Skeletal muscle cell (primary cell): Measurements from ENCODE around the gene DNTT.
"Not testable (repeated sequence)": the region's sequence is repeated elsewhere in the genome, so short reads cannot be mapped to it uniquely, and the experiment has no call there.

Experiments
- DNase-seq: peaks from one replicate; pipeline ENCODE4 v3.0.0-alpha.2; 2010; ENCODE audit warnings: low read depth
- H3K4me3 ChIP-seq: 2 replicates; pipeline ENCODE4 v1.5.1; 2011; ENCODE audit warnings: low read depth, mild to moderate bottlenecking, control low read depth, low read length, moderate library complexity

DNTT gene

GRCh38 chr10:96301616-96302015, 2.6 kb upstream of the DNTT start:
- DNase-seq = no peak
- no peak overlapping the region for H3K4me3 ChIP-seq

GRCh38 chr10:96305019-96305418, 785 bp downstream of the DNTT start:
- no peak for DNase-seq

GRCh38 chr10:96306516-96306915, 2.3 kb downstream of the DNTT start:
- H3K4me3 ChIP-seq = no peak overlapping the region
- no peak for DNase-seq

More at GRCh38 chr10:96305019-96305418, 785 bp downstream of the DNTT start:
- H3K4me3 ChIP-seq = no peak overlapping the region

- DNase-seq, H3K4me3 ChIP-seq: not testable (repeated sequence)
Observed at GRCh38 chr10:96308854-96309253, 4.6 kb downstream of the DNTT start.

GRCh38 chr10:96309628-96310320, 5.5 kb downstream of the DNTT start:
- no peak overlapping the region for H3K4me3 ChIP-seq
- no peak for DNase-seq

- no peak for DNase-seq
- no peak overlapping the region for H3K4me3 ChIP-seq
Observed at GRCh38 chr10:96310321-96310669, 6.1 kb downstream of the DNTT start.

GRCh38 chr10:96311180-96311715, 7.0 kb downstream of the DNTT start:
- H3K4me3 ChIP-seq = no peak overlapping the region
- DNase-seq = no peak

- DNase-seq = no peak
- no peak overlapping the region for H3K4me3 ChIP-seq
Observed at GRCh38 chr10:96313344-96313743, 9.1 kb downstream of the DNTT start.

GRCh38 chr10:96317067-96317833, 13.0 kb downstream of the DNTT start:
- no peak overlapping the region for H3K4me3 ChIP-seq
- no peak for DNase-seq

- no peak for DNase-seq
Observed at GRCh38 chr10:96319754-96320474, 15.7 kb downstream of the DNTT start.

GRCh38 chr10:96321822-96322221, 17.6 kb downstream of the DNTT start:
- H3K4me3 ChIP-seq = no peak overlapping the region
- no peak for DNase-seq

More at GRCh38 chr10:96319754-96320474, 15.7 kb downstream of the DNTT start:
- H3K4me3 ChIP-seq = no peak overlapping the region

- H3K4me3 ChIP-seq = no peak overlapping the region
- no peak for DNase-seq
Observed at GRCh38 chr10:96322275-96322674, 18.0 kb downstream of the DNTT start.

- DNase-seq = no peak
- no peak overlapping the region for H3K4me3 ChIP-seq
Observed at GRCh38 chr10:96324447-96324846, 20.2 kb downstream of the DNTT start.

GRCh38 chr10:96325719-96326373, 21.6 kb downstream of the DNTT start:
- no peak for DNase-seq
- H3K4me3 ChIP-seq = no peak overlapping the region

- no peak overlapping the region for H3K4me3 ChIP-seq
Observed at GRCh38 chr10:96327462-96327861, 23.2 kb downstream of the DNTT start.

GRCh38 chr10:96333101-96333500, 28.9 kb downstream of the DNTT start:
- no peak overlapping the region for H3K4me3 ChIP-seq
- no peak for DNase-seq

More at GRCh38 chr10:96327462-96327861, 23.2 kb downstream of the DNTT start:
- DNase-seq = no peak

- DNase-seq = no peak
Observed at GRCh38 chr10:96334616-96335526, 30.6 kb downstream of the DNTT start.

GRCh38 chr10:96337106-96337505, 32.9 kb downstream of the DNTT start:
- no peak overlapping the region for H3K4me3 ChIP-seq
- DNase-seq = no peak

More at GRCh38 chr10:96334616-96335526, 30.6 kb downstream of the DNTT start:
- no peak overlapping the region for H3K4me3 ChIP-seq
